IPS-15b (cell line): ENCODE data around the gene LATS2.
"Not testable (repeated sequence)": the region's sequence is repeated elsewhere in the genome, so short reads cannot be mapped to it uniquely, and the experiment has no call there.

Experiments
- H3K27me3 ChIP-seq: one replicate; pipeline ENCODE4 v1.6.1; 2013; ENCODE audit warnings: low read length; ENCODE audit not compliant: control insufficient read depth, insufficient read depth
- H3K36me3 ChIP-seq: one replicate; pipeline ENCODE4 v1.6.1; 2013; ENCODE audit warnings: low read length; ENCODE audit not compliant: control insufficient read depth, insufficient read depth
- H3K4me1 ChIP-seq: one replicate; pipeline ENCODE4 v1.6.1; 2013; ENCODE audit warnings: mild to moderate bottlenecking, low read length; ENCODE audit not compliant: control insufficient read depth, insufficient read depth
- H3K4me3 ChIP-seq: one replicate; pipeline ENCODE4 v1.5.1; 2013; ENCODE audit warnings: low read depth, low read length
- H3K9ac ChIP-seq: one replicate; pipeline ENCODE4 v1.6.1; 2013; ENCODE audit warnings: low read depth, mild to moderate bottlenecking, low read length
- H3K9me3 ChIP-seq: one replicate; pipeline ENCODE4 v1.6.1; 2013; ENCODE audit warnings: mild to moderate bottlenecking, low read length; ENCODE audit not compliant: control insufficient read depth, insufficient read depth

The LATS2 gene

DNA sequence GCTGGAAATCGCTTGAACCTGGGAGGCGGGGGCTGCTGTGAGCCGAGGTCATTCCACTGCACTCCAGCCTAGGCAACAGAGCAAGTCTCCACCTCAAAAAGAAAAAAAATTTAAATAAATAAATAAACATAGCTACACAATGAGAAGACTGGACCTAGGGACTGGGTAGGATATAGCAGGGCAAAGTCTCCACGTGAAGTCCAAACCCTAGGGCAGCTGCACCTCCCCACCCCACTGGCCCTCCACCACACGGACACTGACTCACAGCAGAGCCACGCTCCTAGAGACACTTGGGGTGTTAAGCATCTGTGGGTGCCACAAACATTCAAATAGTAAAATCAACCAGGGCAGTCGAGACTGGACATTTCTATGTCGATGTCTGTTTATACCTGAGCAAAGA lies 7.1 kb downstream of the LATS2 start:
- Histone ChIP-seq H3K9ac (no peak overlapping the region), H3K9me3 (no peaks in the 10 kb centered on the region), H3K4me3 (no peak overlapping the region), H3K36me3 (peaks cover 4% of the 10 kb centered on the region), H3K4me1 (peaks cover 12% of the 10 kb centered on the region), H3K27me3 (no peaks in the 10 kb centered on the region)

DNA sequence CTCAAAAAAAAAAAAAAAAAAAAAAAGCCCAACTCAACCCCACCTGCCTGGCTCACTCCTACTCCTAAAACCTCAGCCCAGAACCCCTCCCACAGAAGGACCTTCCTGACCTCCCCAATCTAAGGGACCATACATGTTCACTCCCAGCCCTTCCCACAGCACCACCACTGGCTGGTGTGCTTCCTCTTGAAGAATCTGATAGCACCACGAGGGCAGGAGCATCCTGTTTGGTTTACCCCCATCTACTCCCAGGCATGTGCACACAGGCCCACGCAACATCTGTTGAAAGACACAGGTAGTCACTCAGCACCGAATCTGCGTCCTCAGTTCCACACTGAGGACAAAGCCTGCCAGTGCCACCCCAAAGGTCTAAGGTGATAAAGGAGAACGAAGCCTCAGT lies 8.2 kb downstream of the LATS2 start:
- Histone ChIP-seq H3K36me3 (peaks cover 4% of the 10 kb centered on the region), H3K4me3 (no peak overlapping the region), H3K4me1 (peaks cover 12% of the 10 kb centered on the region)

DNA sequence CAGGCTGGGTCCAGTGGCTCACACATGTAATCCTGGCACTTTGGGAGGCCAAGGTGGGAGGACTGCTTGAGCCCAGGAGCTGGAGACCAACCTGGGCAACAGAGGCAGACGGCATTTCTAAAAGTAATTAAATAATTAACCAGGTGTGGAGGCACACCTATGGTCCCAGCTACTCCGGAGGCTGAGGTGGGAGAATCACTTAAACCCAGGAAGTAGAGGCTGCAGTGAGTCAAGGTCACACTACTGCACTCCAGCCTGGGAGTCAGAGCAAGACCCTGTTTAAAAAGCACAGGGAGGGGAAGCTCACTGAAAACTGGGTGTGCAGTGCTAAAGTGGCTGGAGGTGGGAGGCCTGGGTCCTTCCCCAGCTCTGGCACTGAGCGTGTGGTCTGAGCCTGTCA lies 9.7 kb downstream of the LATS2 start:
- Histone ChIP-seq H3K36me3 (peaks cover 4% of the 10 kb centered on the region), H3K4me3 (no peak overlapping the region), H3K27me3 (no peaks in the 10 kb centered on the region), H3K4me1 (peaks cover 11% of the 10 kb centered on the region), H3K9ac (no peak overlapping the region), H3K9me3 (no peaks in the 10 kb centered on the region)

More for the DNA sequence above, 8.2 kb downstream of the LATS2 start:
- H3K27me3 ChIP-seq = no peaks in the 10 kb centered on the region
- no peaks in the 10 kb centered on the region for H3K9me3 ChIP-seq
- H3K9ac ChIP-seq = no peak overlapping the region

DNA sequence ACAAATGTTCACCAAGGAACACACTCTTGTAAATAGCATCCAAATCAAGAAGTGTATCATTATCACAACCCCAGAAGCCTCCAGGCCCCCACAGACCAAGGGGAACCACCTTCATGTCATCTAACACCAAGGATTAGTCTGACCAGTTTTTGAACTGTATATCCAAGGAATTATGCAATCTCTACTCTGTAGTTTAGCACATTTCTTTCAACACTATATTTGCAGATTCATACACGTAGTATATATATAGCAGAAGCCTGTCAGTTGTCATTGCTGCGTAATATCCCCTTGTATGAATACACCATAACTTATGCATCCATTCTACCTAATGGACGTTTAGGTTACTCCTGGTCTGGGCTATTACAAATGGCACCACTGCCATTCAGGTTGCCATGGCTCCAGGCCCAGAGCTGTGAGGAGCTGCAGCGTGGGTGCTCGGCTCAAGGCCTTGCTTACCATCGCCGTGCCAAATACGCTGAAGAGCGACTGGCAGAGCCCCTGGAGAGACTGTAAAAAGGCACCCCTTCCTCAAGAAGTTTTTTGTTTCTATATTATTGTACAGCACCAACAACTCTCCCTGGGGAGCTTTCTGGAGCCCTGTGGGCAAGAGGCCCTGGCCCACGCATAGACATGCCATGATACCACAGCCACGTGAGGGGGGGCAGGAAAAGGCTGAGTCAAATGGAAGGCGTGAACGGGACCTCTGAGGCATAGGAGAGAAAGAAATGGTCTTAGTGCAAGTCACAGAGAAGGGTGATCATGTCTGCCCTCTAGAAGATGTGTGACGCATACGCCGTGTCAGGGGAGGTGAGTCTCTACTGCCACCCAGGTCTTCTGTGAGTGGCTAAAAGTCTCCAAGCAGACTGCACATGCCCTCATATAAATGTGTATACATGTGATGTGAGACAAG lies 10.8 kb downstream of the LATS2 start:
- peaks cover 5% of the 10 kb centered on the region for H3K36me3 ChIP-seq
- no peaks in the 10 kb centered on the region for H3K27me3 ChIP-seq
- no peaks in the 10 kb centered on the region for H3K9me3 ChIP-seq
- H3K4me1 ChIP-seq = peaks cover 6% of the 10 kb centered on the region
- no peak overlapping the region for H3K9ac ChIP-seq
- no peak overlapping the region for H3K4me3 ChIP-seq

DNA sequence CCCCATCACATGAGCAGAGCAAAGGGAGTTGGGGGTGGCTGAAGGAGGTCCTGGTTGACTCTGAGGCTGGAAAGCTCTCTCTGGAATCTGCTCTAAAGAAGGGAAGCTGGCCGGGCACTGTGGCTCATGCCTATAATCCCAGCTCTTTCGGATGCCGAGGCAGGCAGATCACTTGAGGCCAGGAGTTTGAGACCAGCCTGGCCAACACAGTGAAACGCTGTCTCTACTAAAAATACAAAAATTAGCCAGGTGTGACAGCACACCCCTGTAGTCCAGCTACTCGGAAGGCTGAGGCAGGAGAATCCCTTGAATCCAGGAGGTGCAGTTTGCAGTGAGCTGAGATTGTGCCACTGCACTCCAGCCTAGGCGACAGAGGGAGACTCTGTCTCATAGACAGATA lies 11.7 kb downstream of the LATS2 start:
- not testable (repeated sequence) for H3K36me3 ChIP-seq, H3K4me3 ChIP-seq, H3K27me3 ChIP-seq, H3K9me3 ChIP-seq, H3K9ac ChIP-seq, H3K4me1 ChIP-seq

DNA sequence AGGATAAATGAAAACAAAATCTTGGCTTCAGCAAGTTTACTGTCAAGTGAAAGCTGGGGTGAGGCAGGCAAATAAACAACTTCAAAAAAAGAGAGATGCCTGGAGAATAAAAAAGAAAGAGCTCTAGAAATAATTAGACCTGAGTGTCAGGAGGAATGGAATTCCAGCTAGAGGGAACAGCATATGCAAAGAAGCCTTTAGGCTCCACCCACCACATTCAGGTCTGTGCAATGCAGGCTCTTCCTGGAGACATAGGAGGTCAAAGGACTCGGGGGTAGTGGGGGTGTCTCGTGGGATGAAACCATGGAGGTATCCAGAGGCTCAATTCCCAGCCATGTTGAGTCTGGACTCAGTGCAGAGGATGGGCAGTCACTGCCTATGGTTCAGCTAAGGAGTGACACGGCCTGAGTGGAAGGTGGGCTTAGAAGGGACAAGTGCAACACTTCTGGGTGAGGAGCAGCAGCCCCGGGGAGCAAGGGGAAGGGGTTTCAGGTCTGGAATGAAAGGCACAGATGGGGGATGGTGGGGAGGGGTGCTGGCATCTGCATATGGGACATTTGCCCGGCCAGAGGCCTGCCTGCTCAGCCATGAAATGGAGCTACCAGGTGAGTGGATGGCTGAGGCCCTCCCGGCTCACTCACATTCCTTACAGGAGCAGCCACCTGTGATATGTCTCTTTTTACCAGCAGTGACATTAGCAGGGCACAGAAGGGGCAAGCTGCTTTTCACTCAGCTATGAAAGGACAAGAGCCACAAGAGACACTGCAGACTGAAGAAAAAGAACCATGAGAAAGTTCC lies 12.3 kb downstream of the LATS2 start:
- no peaks in the 10 kb centered on the region for H3K9me3 ChIP-seq
- H3K36me3 ChIP-seq = peaks cover 15% of the 10 kb centered on the region
- peaks cover 6% of the 10 kb centered on the region for H3K4me1 ChIP-seq
- H3K4me3 ChIP-seq = no peak overlapping the region
- no peaks in the 10 kb centered on the region for H3K27me3 ChIP-seq
- H3K9ac ChIP-seq = no peak overlapping the region

DNA sequence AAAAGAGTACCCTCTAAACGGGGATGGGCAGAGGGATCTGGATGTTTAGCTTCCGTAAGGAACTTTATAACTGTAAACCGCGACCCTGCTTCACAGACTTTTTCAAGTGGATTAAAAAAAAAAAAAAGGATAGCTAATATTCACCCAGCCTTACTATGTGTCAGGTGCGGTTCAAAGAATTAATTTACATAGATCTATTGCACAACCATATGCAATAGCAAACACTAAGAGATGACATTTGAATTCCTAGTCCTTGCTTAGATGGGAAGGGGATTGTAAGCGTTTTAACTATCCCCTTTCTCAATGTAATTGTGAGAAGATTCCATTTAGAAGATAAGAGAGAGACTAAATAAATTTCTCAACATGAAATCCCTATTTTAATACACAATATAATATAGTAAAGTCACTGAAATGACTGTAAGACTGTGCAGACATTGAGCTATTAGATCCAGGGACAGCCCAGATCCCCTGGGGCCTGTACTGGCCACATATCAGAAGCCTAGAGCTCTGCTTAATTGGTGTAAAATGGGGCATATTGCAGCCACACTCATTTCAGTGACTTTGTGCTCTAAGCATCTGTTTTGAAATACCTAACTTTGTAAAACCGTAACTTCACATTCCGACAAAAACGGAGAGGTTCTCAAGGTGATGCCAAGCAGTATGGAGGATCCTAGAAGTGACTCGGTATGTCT lies 13.6 kb downstream of the LATS2 start:
- Histone ChIP-seq H3K9ac (no peak overlapping the region), H3K4me3 (no peak overlapping the region), H3K4me1 (peaks cover 3% of the 10 kb centered on the region), H3K9me3 (no peaks in the 10 kb centered on the region), H3K27me3 (no peaks in the 10 kb centered on the region), H3K36me3 (peaks cover 15% of the 10 kb centered on the region)

DNA sequence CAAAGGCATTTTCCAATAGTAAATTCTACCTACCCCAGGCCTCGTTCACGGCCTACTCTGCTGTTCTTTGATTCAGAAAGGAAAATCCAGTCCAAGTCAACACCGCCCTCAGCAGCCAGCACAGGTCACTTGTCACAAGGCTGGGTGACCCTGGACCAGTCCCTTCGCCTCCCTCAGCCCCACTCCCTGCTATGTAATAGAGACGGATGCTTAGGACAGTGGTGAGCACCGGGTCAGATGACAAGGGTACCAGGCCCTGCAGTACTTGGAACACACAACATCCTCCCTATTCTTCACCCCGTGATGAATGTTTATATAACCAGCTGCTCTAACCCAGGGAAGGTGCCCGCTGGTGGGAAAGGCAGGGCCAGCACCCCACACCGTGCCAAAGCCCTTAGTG lies 14.3 kb downstream of the LATS2 start:
- Histone ChIP-seq H3K27me3 (no peaks in the 10 kb centered on the region), H3K4me3 (no peak overlapping the region), H3K36me3 (peaks cover 15% of the 10 kb centered on the region), H3K9me3 (no peaks in the 10 kb centered on the region), H3K4me1 (peaks cover 3% of the 10 kb centered on the region), H3K9ac (no peak overlapping the region)

DNA sequence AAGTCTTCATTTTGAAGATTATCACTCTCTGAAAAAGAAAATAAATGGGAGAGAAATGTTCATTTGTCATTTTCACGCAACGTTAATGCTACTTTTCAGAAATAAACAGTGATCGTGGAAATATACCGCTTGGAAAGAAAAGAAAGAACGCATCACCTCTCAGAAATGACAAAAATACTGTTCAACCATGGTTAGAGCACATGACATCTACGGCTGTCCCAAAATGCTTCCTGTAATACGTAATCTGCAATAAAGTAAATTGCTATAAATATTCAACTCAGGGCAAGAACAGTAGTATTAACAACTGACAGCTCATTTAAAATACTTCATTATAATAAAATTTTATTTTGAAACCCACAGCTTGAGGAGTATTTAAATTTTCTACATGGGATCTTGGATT lies 15.2 kb downstream of the LATS2 start:
- no peaks in the 10 kb centered on the region for H3K27me3 ChIP-seq
- peaks cover 3% of the 10 kb centered on the region for H3K4me1 ChIP-seq
- H3K36me3 ChIP-seq = peaks cover 15% of the 10 kb centered on the region
- H3K9me3 ChIP-seq = no peaks in the 10 kb centered on the region
- no peak overlapping the region for H3K9ac ChIP-seq
- no peak overlapping the region for H3K4me3 ChIP-seq

DNA sequence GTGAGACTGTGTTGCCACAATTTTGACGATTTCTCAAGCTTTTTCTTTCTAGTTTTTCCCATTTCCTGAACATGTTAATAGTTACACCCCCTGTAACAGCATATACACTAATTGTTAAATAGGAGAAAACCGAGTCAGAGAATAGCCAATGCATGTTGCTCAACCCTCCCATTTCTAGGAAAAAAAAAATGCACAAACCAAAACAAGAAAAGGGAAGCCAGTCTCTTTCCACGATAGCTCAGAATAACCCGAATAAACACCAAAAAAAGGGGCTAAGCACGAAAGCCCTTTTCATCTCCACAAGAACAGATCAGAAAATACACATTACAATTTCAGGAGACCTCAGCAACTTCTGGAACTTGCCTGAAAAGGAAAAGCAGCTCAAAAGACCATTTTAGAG lies 16.3 kb downstream of the LATS2 start:
- H3K4me3 ChIP-seq = no peak overlapping the region
- no peak overlapping the region for H3K9ac ChIP-seq
- peaks cover 5% of the 10 kb centered on the region for H3K4me1 ChIP-seq

DNA sequence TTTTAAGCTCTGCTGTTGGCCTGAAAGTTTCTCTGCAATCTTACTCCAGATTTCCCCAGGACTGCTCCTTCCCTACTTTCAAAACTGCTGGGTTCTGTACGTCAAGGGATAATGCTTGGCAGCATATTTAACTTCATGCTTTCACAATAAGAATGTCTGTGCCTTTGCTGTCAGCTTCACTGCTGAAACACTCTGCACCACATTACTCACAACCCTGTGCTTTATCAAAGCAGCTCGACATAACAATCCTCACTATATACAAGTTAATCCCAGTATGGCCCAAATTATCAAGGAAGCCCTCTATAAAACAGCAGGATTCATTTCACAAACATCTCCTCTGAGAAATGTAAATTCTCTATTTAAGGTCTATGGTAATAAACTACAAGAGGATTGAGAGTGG lies 17.5 kb downstream of the LATS2 start:
- Histone ChIP-seq H3K4me3 (no peak overlapping the region), H3K4me1 (peaks cover 10% of the 10 kb centered on the region), H3K9ac (no peak overlapping the region)

More for the DNA sequence above, 16.3 kb downstream of the LATS2 start:
- no peaks in the 10 kb centered on the region for H3K27me3 ChIP-seq
- peaks cover 15% of the 10 kb centered on the region for H3K36me3 ChIP-seq
- no peaks in the 10 kb centered on the region for H3K9me3 ChIP-seq

More for the DNA sequence above, 17.5 kb downstream of the LATS2 start:
- Histone ChIP-seq H3K36me3 (peaks cover 15% of the 10 kb centered on the region), H3K27me3 (no peaks in the 10 kb centered on the region), H3K9me3 (no peaks in the 10 kb centered on the region)
